Retina (tissue), 1 donor: ENCODE results near the gene CATSPERB.
"Not testable (repeated sequence)": the region's sequence is repeated elsewhere in the genome, so short reads cannot be mapped to it uniquely, and the experiment has no call there.

ENCODE experiments used
- DNase-seq: peaks from one replicate; pipeline ENCODE4 v3.0.0-alpha.2; 2016

Gene CATSPERB

DNA sequence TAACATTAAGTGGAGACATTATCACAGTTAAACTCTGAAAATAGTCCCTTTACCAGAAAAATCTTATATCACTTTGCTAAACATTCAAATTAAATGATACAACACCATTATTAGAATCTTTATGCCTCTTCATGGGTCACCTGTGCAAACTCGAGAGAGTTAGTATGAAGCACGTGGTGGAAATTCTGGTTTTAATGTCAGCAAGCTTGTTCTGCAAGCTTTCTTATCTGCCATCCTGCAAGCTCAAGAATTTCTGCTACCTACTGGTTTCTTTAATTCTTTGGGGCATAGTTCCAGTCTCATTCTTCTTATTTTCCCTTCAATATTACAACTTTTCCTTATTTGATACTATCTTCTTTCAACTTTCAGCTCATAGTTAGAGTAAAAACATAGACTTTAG, 868 bp downstream of the CATSPERB start:
- DNase-seq, result no peak

DNA sequence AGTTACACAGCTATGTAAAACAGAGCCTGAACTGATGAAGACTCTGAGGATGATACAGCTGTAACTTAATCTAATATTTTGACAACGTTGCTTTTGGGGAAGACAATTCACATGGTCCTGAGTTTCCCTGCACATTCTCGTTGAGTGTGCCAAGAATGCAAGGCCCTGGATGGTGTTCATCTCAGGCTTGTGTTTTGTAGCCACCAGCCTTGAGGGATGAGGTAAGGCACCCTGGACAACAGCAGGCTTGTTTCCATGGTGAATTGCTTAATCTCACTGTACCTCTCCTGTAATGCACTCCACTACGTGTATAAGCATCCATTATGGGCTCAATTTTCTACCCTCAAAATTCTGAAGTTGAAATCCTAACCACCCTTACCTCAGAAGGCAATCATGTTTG, 2.1 kb downstream of the CATSPERB start:
- no peak for DNase-seq

DNA sequence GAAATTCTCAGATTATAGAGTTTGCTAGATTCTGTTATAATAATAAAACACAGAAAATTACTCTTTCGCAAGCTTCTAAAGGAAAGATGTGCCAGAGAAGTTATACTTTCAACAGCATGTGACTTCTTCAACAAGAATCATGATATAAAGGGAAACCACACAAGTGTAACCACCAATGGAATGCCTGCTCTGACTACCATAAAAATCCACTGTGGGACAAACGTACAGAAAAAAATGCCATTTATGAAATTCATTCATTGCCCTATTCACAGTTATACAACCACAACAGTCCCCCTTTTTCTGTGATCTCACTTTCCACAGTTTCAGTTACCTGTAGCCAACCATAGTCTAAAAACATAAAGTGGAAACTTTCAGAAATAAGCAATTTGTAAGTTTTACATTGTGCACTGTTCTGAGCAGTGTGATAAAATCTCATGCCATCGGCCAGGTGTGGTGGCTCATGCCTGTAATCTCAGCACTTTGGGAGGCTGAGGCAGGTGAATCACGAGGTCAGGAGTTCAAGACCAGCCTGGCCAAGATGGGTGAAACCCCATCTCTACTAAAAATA, 3.2 kb downstream of the CATSPERB start:
- no peak for DNase-seq

DNA sequence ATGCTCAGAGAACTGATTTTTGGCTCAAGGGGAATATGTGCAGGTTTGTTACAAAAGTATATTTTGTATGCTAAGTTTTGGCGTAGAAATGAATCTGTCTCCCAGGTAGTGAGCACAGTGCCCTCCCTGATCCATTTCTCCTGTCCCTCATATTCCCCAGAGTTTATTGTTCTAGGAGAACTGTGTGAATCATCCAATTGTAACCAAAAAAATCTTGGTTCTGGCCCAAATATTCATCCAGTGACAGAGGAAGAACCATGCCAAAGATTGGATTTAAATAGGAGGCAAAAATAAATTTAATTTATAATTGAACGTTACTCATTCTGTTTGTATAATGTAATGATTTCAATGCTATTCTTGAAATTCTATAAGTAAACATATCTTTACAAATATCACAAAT, 4.8 kb downstream of the CATSPERB start:
- no peak for DNase-seq

DNA sequence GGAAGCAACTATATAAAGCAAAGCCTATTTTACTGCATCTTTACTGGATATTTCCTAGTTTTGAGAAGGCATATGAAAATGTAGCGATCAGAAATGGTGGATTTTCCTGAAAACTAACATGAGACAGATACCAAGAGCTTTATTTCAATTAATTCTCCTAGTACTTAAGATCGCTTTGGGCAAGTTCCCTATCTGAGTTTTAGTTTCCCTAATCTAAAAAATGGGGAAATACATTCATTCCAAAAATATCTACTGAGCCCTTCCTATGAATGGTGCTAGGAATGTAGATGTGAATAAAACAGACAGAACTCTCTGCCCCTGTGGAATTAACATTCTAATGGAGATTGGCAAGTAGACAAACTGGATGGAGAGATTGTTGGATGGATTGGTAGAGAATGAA, 8.4 kb downstream of the CATSPERB start:
- DNase-seq, result no peak

DNA sequence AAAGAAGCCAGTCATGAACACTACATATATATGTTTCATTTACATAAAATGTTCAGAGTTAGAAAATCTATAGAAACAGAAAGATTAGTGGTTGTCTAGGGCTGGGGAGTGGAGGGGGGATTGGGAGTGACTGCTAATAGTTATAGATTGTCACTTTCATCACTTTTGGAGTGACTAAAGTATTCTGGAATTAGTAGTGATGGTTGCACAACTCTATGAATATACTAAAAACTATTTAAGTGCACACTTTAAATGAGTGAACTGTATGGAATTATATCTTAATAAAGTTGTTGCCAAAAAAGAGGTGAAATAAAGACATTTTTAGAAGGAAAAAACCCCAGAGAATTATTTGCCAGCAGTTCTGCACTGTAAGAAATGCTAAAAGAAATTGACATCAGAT, 9.5 kb downstream of the CATSPERB start:
- DNase-seq, result no peak

DNA sequence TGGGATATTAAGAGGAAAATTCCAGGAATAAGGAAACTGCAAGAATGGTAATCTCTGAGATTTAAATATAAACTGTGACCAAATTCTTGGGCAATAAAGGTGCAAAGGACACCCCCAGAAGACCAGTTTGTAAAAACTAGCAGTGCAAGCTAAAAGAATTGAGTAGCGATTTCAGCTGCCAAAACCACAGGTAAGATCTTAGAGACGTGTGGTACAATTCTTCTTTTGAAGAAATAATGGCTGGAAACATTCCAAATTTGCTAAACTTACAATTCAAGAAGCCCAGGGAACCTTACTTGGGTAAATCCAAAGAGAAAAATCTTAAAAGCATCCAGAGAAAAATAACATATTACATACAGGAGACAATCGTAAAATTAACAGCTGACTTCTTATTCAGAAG, 12.0 kb downstream of the CATSPERB start:
- no peak for DNase-seq

DNA sequence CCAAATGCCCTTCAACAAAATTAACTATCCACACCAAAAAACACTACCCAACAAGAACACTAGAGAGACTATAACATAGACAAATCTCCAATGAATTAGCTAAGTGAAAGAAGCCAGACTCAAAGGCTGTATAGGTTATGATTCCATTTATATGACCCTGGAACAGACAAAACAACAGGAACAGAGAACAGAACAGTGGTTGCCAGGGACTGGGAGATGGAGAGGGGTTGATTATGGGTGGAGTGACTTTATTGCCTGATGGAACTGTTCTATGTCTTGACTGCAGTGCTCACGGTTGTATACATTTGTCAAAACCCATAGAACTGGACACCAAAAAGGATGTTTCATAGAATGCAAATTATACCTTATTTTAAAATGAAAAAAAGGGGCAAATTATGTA, 14.9 kb downstream of the CATSPERB start:
- DNase-seq, result no peak

DNA sequence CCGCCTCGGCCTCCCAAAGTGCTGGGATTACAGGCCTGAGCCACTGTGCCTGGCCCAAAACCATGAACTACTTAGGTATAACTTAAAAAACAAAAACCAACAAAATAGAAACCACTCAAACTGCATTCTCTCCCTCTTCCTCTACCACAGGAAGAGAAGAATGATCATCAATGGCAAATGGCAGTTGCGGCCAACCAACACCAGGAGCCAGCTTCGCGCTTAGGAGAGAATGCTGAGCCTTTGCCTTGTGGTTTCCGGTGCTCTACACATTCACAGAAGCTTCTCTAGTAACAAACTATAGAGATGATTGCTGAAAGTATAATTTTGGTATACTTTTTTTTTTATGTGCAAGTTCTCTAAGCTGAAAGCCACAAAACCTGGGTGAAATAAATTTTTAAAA, 17.1 kb downstream of the CATSPERB start:
- no peak for DNase-seq

DNA sequence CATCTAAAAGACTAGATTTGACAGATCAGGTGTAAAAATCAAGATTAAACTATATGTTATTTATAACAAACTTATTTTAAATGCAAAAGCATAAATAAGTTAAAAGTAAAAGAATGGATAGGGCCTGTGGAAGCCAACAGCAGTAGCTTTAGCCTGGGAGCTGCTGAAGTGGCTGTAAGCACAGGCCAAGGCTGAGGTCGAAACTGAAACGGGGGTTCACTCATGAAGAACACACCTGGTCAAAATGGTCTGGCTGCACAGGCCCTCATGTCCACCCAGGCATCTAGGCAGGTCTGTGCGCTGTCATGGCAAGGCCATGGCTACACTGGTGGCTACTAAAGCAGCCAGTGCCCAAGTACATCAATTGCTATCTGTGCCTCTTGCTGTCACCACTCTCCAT, 23.1 kb downstream of the CATSPERB start:
- DNase-seq, result no peak

DNA sequence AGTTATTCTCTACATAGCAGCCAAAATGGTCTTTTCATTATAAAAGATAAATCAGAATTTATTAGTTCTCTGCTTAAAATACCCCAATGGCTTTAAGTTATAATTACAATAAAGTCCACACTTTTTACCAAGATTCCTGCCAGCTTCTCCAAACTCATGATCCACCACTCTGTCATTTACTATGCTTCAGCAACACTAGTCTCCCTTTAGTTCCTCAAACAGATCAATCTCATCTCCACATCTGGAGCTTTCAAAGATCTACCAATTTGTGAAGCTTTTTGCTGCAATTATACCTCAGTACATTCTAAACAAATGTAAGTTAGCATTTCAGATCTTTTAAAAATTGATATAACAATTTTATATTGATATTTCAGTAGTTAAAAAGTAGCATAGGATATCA, 24.9 kb downstream of the CATSPERB start:
- DNase-seq, result no peak

DNA sequence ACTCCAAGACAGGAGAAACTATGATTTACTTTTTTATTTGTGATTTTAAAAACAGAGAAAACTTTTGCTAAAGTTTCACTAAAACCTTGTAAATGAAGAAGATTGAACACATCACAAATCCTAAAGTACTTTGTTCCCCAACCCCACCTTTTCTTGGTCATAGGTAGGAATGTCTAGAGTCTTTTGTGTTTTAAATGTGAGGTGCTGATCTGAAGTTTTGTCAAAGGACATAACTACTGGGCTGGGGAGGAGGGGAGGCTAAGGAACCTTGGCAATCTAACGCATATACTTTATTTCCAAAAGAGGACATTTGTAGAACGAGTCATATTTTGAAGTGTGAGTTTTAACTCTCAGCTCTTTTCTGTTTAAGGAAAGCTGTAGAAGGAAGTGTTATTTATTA, 37.2 kb downstream of the CATSPERB start:
- no peak for DNase-seq

DNA sequence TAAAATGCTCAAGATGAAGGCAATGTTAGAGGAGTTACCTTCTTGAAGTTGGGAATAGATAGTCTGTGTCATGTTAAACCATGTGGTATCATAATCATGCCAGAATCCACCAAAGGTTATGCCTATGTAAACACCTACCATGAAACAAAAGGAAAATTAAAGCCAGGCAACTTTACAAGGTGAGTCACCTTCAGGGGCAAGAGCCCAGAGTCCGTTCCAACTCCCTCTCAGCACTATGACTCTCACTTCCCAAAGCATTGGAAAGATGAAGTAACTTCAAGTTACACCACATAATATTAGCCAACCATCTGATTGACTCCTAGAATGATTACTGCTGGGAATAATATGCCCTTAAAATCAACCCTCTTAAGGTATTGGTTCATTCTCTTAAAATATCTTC, 38.5 kb downstream of the CATSPERB start:
- no peak for DNase-seq

DNA sequence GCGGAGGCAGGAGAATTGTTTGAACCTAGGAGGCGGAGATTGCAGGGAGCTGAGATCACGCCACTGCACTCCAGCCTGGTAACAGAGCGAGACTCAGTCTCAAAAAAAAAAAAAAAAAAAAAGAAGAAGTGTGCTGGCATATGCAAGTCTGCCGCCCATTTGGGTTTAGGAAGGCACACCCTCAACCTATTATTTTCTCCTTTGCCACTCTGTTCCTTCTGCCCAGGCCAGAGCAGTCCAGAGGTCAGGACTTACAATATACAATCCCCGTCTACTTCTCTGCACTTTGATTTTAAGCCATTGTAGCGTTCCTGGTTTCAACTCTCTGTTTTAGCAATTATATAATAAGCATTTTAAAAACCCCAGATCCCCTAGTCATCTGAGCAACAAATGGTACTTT, 39.8 kb downstream of the CATSPERB start:
- DNase-seq, result no peak

DNA sequence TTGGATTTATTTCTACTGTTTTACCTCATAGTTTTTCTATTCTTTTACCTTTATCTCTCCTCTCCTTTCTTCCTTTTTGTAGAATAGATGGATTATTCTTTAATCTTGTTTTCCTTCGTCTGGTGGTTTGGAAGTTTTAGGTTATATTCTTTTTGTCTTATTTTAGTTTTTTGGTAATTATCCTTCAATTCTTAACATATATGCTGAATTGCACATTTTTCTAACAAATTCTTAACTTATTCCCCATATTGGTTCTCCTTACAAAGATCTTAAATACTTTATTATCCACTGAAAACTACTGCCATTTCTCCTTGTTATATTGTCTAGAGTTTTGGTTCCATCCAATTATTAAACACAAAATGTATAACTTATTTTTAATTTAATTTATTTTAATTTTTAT, 42.3 kb downstream of the CATSPERB start:
- no peak for DNase-seq

DNA sequence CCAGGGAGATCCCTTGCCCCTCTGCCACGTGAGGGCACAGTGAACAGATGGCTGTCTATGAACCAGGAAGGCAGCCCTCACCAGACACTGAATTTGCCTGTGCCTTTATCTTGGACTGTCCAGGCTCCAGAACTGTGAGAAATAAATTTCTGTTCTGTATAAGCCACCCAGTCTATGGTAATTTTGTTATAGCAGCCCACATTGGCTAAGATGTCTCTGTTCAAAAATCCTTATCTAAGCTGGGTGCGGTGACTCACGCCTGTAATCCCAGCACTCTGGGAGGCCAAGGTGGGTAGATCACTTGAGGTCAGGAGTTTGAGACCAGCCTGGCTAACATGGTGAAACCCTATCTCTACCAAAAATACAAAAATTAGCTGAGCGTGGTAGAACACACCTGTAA, 44.5 kb downstream of the CATSPERB start:
- DNase-seq, result not testable (repeated sequence)

DNA sequence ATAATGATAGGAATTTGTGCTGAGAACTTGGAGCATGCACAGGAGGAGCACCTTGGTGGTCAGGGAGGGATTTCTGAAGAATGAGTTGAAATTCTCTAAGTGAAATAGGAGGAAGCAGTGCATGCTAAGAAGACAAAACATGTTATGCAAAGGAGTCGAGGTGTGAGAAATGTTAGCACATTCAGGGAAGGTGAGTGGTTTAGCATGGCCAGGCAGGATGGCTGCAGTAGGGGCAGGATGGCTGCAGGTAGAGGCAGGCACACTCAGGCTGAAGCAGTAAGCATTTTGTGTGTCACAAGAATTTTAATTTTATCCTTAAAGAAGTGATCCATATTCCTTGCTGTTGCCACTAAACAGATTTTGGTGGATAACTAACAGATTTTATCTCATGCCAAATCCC, 46.3 kb downstream of the CATSPERB start:
- no peak for DNase-seq

DNA sequence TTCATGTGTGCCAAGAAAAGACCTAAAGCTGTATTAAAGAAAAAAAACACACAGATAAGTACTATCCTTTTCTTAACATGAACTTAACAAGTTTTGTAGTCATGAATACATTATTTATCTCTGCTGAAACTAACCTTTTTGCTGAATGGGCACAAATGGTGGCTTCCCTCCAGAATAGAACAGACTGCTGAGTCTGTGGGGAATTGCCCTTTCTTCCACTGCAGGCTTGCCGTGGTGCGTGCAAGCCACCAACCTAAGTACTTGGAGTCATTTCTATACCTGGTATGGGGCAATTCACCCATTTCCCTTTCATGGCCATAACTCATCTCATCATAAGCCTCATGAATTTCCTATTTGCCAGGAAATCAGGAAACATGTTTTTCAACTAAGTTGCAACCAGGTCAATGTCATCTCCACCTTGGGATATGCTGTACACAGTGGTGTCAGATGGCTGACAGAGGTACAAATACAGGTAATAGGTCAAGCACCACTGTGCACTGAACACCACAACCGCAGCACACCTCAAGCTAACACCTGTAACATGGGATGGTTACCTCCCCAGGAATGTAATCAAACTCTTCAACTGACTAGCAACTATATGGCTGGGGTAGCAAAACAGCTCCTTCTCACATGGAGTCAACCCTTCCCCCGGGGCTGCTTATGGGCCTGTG, 49.9 kb downstream of the CATSPERB start:
- DNase-seq, result no peak

DNA sequence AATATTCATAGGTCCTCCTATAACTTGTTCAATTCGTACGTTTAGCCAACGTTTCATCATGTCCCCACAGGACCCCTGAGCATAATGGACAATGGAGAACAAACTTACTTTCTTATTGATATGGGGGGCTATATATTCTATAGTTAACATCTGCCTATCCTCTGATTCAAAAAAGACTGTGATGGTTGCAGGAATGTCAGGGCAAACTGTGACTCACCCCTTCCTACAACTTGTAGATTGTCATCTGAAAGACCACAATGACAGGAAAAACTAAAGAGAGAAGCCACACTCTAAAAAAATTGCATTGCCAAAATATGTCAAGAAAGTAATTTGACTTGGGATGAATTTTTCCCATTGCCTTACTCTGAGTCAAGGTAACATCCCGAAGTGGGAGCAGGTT, 50.8 kb downstream of the CATSPERB start:
- DNase-seq, result no peak

DNA sequence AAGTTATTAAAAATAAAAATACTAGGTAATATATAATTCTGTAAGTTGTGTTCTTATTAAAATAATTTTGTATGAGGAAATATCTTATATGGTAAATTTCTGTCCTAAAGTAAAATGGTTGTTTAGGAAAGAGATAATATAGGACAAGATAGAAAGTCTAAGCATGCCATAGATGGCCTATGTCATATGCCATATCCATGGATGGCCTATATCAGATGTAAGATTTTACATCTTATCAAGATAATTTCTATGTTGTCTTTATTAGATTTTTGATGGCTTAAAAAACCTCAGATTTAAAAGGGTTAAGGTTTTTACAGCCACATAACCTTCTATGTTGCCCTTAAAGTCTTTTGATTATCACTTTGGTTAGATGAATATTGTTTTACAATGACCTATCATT, 52.6 kb downstream of the CATSPERB start:
- no peak for DNase-seq

DNA sequence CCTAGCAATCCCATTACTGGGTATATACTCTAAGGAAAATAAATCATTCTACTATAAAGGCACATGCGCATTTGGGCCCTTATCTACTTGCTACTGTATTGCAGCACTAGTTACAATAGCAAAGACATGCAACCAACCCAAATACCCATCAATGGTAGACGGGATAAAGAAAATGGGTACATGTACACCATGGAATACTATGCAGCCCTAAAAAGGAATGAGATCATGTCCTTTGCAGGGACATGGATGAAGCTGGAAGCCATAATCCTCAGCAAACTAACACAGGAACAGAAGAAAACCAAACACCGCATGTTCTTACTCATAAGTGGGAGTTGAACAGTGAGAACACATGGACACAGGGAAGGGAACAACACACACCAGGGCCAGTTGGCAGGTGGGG, 54.2 kb downstream of the CATSPERB start:
- not testable (repeated sequence) for DNase-seq

DNA sequence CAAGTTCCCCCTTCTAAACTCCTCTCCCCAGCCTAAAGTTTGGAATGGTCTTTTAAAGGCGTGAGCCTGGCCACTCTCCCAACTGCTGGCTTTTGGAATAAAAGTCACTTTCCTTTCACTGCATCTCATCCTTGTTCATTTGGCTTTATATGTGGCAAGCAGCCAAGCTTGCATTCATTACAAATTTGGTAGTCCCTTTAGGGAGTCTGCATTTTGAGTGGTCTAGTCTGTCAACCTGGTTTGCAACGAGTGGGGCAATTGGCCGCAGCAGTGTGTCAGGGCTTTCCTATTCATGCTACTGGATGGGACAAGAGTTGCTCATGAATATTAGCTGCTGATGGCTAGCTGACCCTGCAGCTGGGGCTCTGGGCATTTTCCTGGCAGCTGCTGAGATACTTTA, 57.0 kb downstream of the CATSPERB start:
- no peak for DNase-seq

DNA sequence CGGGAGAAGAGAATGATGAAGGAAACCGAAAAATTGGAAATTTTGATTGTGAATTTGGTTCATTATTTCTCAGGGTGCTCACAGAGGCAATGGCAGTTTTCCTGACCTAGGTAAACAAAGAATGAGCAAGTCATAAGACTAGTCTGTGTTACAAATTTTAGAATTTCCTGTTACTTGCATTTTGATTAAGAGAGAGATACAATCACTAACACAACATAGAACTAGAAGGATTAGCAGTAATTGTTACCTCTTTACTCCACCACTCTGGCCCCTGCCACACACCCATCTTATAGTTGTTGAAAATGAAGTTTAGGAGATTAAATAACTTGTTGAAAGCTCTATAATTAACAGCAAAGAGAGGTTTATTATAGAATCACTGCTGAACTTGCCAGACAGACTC, 62.0 kb downstream of the CATSPERB start:
- DNase-seq, result no peak

DNA sequence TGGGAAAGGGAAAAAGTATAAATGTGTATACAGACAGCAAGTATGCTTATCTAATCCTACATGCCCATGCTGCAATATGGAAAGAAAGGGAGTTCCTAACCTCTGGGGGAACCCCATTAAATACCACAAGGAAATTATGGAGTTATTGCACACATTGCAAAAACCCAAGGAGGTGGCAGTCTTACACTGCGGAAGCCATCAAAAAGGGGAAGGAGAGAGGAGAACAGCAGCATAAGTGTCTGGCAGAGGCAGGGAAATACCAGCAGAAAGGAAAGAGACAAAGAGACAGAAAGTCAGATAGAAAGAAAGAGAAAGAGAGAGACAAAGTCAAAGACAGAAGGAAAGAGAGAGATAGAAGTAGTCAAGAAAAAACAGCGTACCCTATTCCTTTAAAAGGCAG, 64.8 kb downstream of the CATSPERB start:
- not testable (repeated sequence) for DNase-seq

DNA sequence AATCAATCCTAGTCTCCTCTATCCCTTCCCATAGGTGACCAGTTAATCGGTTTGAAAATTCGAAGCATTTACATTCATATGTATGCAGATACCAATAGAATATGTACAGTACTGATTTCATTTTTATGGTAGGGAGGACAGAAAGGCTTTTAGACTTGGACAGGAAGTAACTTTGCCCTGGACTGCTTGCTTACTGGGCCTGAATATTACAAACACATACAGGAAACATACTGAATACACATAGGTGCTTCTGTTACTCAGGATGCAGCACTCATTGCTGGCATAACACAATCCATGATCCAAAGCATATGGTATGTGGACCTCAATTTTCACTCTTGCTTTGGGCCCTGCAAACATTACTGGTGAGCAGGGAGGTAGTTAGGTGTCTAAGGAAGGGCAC, 71.1 kb downstream of the CATSPERB start:
- DNase-seq, result no peak
